Vagina (tissue), 2 donors: Measurements from ENCODE around the gene SYCP2L.

Experiments used
- CTCF ChIP-seq, 3 experiments: fragments of 450-650 bp in 2 of 3; fragments of 200-600 bp in 1 of 3; sonication (generic) in 1 of 3; IDR thresholded peaks; one replicate each; pipeline ENCODE4 v1.5.1; 2017 to 2019; ENCODE audit warnings: antibody characterized with exemption in 3 of 3, mild to moderate bottlenecking in 2 of 3, moderate library complexity in 2 of 3
- POLR2AphosphoS5 ChIP-seq, 2 donors: sonication (generic); formaldehyde crosslinking; IDR thresholded peaks; one replicate each; pipeline ENCODE4 v1.9.0; 2017; ENCODE audit warnings: antibody characterized with exemption in 2 of 2, mild to moderate bottlenecking in 2 of 2, low read depth in 1 of 2; ENCODE audit not compliant: insufficient read depth in 1 of 2

- no peak for TF ChIP-seq POLR2AphosphoS5 (IDR thresholded peaks at IDR 0.05; ENCODE audit: insufficient read depth in 1 of 2, low read depth in 1 of 2)
- no peak for TF ChIP-seq CTCF (IDR thresholded peaks at IDR 0.05)
Measured at GRCh38 chr6:11006061-11006460, 119.2 kb downstream of the SYCP2L start.
